Measurements from ENCODE around the gene KIAA0753. TPM values are rescaled to one million over a fixed set of nuclear protein-coding genes. Genes with fewer than 3 reads are reported as not detected.

KIAA0753 gene
- total and polyA plus RNA-seq, 10 of the 15 experiments (the other 5 are each of a cell fraction or from before 2014, with no cell fraction given), result 2.2 to 15.2 (median 7.7) TPM

DNA sequence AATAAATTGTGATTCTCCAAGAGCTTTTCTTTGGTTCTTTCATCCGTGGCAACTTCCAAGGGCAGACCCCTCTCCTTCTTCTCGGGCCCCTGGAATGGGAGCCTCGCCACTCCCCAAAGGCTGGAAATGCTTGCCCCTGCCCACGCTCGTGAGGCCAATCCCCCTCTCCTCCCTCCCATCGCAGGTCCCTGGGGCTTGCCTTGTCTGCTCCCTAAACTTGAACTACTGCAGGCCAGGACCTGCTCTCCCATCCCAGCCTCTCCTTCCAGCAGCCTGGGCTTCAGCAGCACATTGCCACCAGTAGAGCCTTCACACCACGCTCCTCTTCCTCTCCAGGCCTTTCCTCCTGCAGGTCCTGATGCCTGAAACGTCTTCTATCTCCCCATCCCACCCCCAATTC is 95.2 kb downstream of the KIAA0753 start:
- no peak overlapping the region for H2AFZ ChIP-seq (ENCODE audit: control insufficient read depth, low read depth, low read length)
- BruUV-seq (replicated peaks), result no TSS peak
- H3K4me2 ChIP-seq (ENCODE audit: control insufficient read depth, insufficient read depth), result no peak overlapping the region
- ChIA-PET CTCF (no interaction called here), POLR2A (no interaction called here), RAD21 (ENCODE audit: unreplicated experiment) (no interaction called here), SMC1A (ENCODE audit: uncharacterized antibody, unreplicated experiment) (no interaction called here)
- ATAC-seq (no peak), DNase-seq (ENCODE audit: low read depth, low spot score) (no peak), FAIRE-seq (no peak)
- no peak overlapping the region for H3K27ac ChIP-seq (ENCODE audit: control insufficient read depth, insufficient read depth)
- 25% methylated on average over 4 of the region's 8 CpGs for WGBS (ENCODE audit: insufficient coverage, insufficient replicate concordance, low lambda C conversion rate, missing lambda C conversion rate)
- no peaks in the 10 kb centered on the region for H3K36me3 ChIP-seq (ENCODE audit: control insufficient read depth in 2 of 2, insufficient read depth in 2 of 2, low read length in 1 of 2)
- no peaks in the 10 kb centered on the region for H3K9me3 ChIP-seq (replicated peaks; ENCODE audit: control insufficient read depth, insufficient read depth, low read length)
- TF ChIP-seq GATAD2B (conservative IDR thresholded peaks at IDR 0.05; ENCODE audit: low read depth) (no peak), RELA (IDR thresholded peaks at IDR 0.05; ENCODE audit: borderline replicate concordance, partially characterized antibody) (no peak), HCFC1 (IDR thresholded peaks at IDR 0.05; ENCODE audit: low read length) (no peak), YBX1 (IDR thresholded peaks at IDR 0.05) (no peak), NFIC (IDR thresholded peaks at IDR 0.05; ENCODE audit: low read depth, low read length) (no peak), CBFB (IDR thresholded peaks at IDR 0.05; ENCODE audit: low read depth) (no peak), POLR2A (IDR thresholded peaks at IDR 0.05; ENCODE audit: low read depth, low read length) (no peak), HDAC6 (IDR thresholded peaks at IDR 0.05; ENCODE audit: unreplicated experiment) (no peak), RAD21 (IDR thresholded peaks at IDR 0.05; ENCODE audit: insufficient read depth, low read depth, low read length) (no peak), TARDBP (IDR thresholded peaks at IDR 0.05; ENCODE audit: borderline replicate concordance) (no peak), MTA3 (IDR thresholded peaks at IDR 0.05; ENCODE audit: borderline replicate concordance, low read length) (no peak), TAF1 (IDR thresholded peaks at IDR 0.05; ENCODE audit: borderline replicate concordance, low read depth, low read length) (no peak)
- TF ChIP-seq, protein P1, sequence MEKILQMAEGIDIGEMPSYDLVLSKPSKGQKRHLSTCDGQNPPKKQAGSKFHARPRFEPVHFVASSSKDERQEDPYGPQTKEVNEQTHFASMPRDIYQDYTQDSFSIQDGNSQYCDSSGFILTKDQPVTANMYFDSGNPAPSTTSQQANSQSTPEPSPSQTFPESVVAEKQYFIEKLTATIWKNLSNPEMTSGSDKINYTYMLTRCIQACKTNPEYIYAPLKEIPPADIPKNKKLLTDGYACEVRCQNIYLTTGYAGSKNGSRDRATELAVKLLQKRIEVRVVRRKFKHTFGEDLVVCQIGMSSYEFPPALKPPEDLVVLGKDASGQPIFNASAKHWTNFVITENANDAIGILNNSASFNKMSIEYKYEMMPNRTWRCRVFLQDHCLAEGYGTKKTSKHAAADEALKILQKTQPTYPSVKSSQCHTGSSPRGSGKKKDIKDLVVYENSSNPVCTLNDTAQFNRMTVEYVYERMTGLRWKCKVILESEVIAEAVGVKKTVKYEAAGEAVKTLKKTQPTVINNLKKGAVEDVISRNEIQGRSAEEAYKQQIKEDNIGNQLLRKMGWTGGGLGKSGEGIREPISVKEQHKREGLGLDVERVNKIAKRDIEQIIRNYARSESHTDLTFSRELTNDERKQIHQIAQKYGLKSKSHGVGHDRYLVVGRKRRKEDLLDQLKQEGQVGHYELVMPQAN (conservative IDR thresholded peaks at IDR 0.05), result no peak
- TF ChIP-seq, protein P2, sequence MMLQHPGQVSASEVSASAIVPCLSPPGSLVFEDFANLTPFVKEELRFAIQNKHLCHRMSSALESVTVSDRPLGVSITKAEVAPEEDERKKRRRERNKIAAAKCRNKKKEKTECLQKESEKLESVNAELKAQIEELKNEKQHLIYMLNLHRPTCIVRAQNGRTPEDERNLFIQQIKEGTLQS (IDR thresholded peaks at IDR 0.05; ENCODE audit: borderline replicate concordance, extremely low read depth, low read depth, low read length), result no peak
- TF ChIP-seq, protein P3, sequence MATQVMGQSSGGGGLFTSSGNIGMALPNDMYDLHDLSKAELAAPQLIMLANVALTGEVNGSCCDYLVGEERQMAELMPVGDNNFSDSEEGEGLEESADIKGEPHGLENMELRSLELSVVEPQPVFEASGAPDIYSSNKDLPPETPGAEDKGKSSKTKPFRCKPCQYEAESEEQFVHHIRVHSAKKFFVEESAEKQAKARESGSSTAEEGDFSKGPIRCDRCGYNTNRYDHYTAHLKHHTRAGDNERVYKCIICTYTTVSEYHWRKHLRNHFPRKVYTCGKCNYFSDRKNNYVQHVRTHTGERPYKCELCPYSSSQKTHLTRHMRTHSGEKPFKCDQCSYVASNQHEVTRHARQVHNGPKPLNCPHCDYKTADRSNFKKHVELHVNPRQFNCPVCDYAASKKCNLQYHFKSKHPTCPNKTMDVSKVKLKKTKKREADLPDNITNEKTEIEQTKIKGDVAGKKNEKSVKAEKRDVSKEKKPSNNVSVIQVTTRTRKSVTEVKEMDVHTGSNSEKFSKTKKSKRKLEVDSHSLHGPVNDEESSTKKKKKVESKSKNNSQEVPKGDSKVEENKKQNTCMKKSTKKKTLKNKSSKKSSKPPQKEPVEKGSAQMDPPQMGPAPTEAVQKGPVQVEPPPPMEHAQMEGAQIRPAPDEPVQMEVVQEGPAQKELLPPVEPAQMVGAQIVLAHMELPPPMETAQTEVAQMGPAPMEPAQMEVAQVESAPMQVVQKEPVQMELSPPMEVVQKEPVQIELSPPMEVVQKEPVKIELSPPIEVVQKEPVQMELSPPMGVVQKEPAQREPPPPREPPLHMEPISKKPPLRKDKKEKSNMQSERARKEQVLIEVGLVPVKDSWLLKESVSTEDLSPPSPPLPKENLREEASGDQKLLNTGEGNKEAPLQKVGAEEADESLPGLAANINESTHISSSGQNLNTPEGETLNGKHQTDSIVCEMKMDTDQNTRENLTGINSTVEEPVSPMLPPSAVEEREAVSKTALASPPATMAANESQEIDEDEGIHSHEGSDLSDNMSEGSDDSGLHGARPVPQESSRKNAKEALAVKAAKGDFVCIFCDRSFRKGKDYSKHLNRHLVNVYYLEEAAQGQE (IDR thresholded peaks at IDR 0.05; ENCODE audit: low read depth, low read length), result no peak
- in situ Hi-C loops (cut with MboI), result no loop called here
- H3K27me3 ChIP-seq (replicated peaks in 1 of 2; ENCODE audit: control insufficient read depth in 2 of 2, insufficient read depth in 2 of 2, low read length in 1 of 2), result no peaks in the 10 kb centered on the region
- H3K4me1 ChIP-seq (ENCODE audit: control insufficient read depth, insufficient read depth, low read length), result peaks cover 15% of the 10 kb centered on the region
- H3K4me3 ChIP-seq, result no peak overlapping the region
- intact Hi-C loops (cut with micrococcal nuclease; ENCODE audit: unreplicated experiment), result no loop called here
- no peaks in the 10 kb centered on the region for H3K79me2 ChIP-seq (ENCODE audit: control insufficient read depth, insufficient read depth, low read length)
- no peaks in the 10 kb centered on the region for H4K20me1 ChIP-seq (ENCODE audit: control insufficient read depth, insufficient read depth)
- no peak overlapping the region for H3K9ac ChIP-seq (ENCODE audit: control insufficient read depth, insufficient read depth, low read length)
